SK-N-SH (cell line): ENCODE measurements around the gene WIPF2. TPM values are rescaled to one million over a fixed set of nuclear protein-coding genes. Genes with fewer than 3 reads are reported as not detected.

Source experiments
- CTCF ChIA-PET: fragments of 300-600, 350-600 bp; formaldehyde crosslinking; extraction: SDS; loops from one replicate; lab custom pipeline; 2021; lab: Yijun Ruan, JAX
- POLR2A ChIA-PET: fragments of 350-600 bp; sonication (Branson Sonifier 250); formaldehyde crosslinking; extraction: SDS; loops from one replicate; lab custom pipeline; 2020; ENCODE audit warnings: antibody characterized with exemption, inconsistent platforms; lab: Yijun Ruan, JAX
- DNase-seq: peaks from one replicate; pipeline ENCODE4 v3.0.0; 2012
- H2AFZ ChIP-seq: fragments of 200-600 bp; sonication (generic); 2 replicates; pipeline ENCODE4 v1.8.1; 2016; ENCODE audit warnings: antibody characterized with exemption, mild to moderate bottlenecking, low read depth
- H3F3A ChIP-seq: fragments of 200-600 bp; sonication (generic); replicated peaks from 2 replicates; pipeline ENCODE3; 2016; ENCODE audit warnings: antibody characterized with exemption, mild to moderate bottlenecking; ENCODE audit not compliant: insufficient read depth
- H3K27ac ChIP-seq, 2 experiments: fragments of 200-500 bp in 1 of 2; fragments of 200-600 bp in 1 of 2; sonication (Bioruptor generic) in 1 of 2; sonication (generic), shearing (Covaris generic) in 1 of 2; 2 replicates each; pipeline versions ENCODE4 v1.5.1 to v1.6.1; 2014 to 2016; ENCODE audit warnings: low read depth in 2 of 2, inconsistent platforms in 1 of 2, low read length in 1 of 2, mild to moderate bottlenecking in 1 of 2, mixed read lengths in 1 of 2
- H3K27me3 ChIP-seq: fragments of 200-600 bp; sonication (generic), shearing (Covaris generic); 2 replicates; pipeline ENCODE4 v1.6.1; 2016; ENCODE audit warnings: mixed run types; ENCODE audit not compliant: insufficient read depth
- H3K36me3 ChIP-seq, 2 experiments: fragments of 200-500 bp in 1 of 2; fragments of 200-600 bp in 1 of 2; sonication (Bioruptor generic) in 1 of 2; sonication (generic) in 1 of 2; replicated peaks in 1 of 2; 2 replicates each; pipeline versions ENCODE3 to v1.5.1; 2014 to 2016; ENCODE audit warnings: low read length in 1 of 2, mild to moderate bottlenecking in 1 of 2; ENCODE audit not compliant: insufficient read depth in 2 of 2, control insufficient read depth in 1 of 2
- H3K4me1 ChIP-seq, 2 experiments: fragments of 200-500 bp in 1 of 2; fragments of 200-600 bp in 1 of 2; sonication (Bioruptor generic) in 1 of 2; sonication (generic), shearing (Covaris generic) in 1 of 2; 2 replicates each; pipeline versions ENCODE4 v1.5.1 to v1.6.1; 2014 to 2016; ENCODE audit warnings: low read depth in 1 of 2, low read length in 1 of 2, mixed run types in 1 of 2; ENCODE audit not compliant: insufficient read depth in 2 of 2, control insufficient read depth in 1 of 2
- H3K4me2 ChIP-seq: fragments of 200-600 bp; sonication (generic), shearing (Covaris generic); 2 replicates; pipeline ENCODE4 v1.6.1; 2017; ENCODE audit warnings: mixed run types
- H3K4me3 ChIP-seq, 2 experiments: fragments of 200-500 bp in 1 of 2; fragments of 200-600 bp in 1 of 2; sonication (Bioruptor generic) in 1 of 2; sonication (generic), shearing (Covaris generic) in 1 of 2; 2 replicates each; pipeline versions ENCODE4 v1.5.1 to v1.8.1; 2014 to 2016; ENCODE audit warnings: low read depth in 2 of 2, inconsistent platforms in 1 of 2, low read length in 1 of 2, mild to moderate bottlenecking in 1 of 2, mixed read lengths in 1 of 2, moderate library complexity in 1 of 2
- H3K79me2 ChIP-seq: fragments of 200-600 bp; sonication (generic); 2 replicates; pipeline ENCODE4 v1.8.1; 2017; ENCODE audit warnings: mild to moderate bottlenecking; ENCODE audit not compliant: insufficient read depth
- H3K9ac ChIP-seq: fragments of 200-600 bp; sonication (generic); 2 replicates; pipeline ENCODE4 v1.6.1; 2017; ENCODE audit warnings: mixed run types
- H3K9me2 ChIP-seq: fragments of 200-600 bp; sonication (generic); 2 replicates; pipeline ENCODE4 v1.6.1; 2017; ENCODE audit warnings: mixed run types
- H3K9me3 ChIP-seq: fragments of 200-600 bp; sonication (generic); 2 replicates; pipeline ENCODE4 v1.6.1; 2017; ENCODE audit warnings: mixed run types, mild to moderate bottlenecking, moderate library complexity
- H4K20me1 ChIP-seq: fragments of 200-600 bp; sonication (generic); 2 replicates; pipeline ENCODE4 v1.6.1; 2017; ENCODE audit warnings: mild to moderate bottlenecking, mixed run types; ENCODE audit not compliant: insufficient read depth
- CHD2 ChIP-seq: fragments of 150-350 bp; IDR thresholded peaks from 2 replicates; pipeline ENCODE4 v1.6.1; 2018; ENCODE audit warnings: low read length; ENCODE audit not compliant: partially characterized antibody
- CTCF ChIP-seq: fragments of 200-600 bp; sonication (generic); IDR thresholded peaks from 2 replicates; pipeline ENCODE4 v1.6.1; 2017; ENCODE audit warnings: antibody characterized with exemption, mild to moderate bottlenecking, moderate library complexity
- EP300 ChIP-seq, 2 experiments: IDR thresholded peaks; 2 replicates each; pipeline versions ENCODE4 v1.4.0 to v1.6.1; 2012; ENCODE audit warnings: borderline replicate concordance in 1 of 2, low read depth in 1 of 2, low read length in 1 of 2
- EZH2phosphoT487 ChIP-seq: fragments of 200-600 bp; sonication (generic); IDR thresholded peaks from 2 replicates; pipeline ENCODE4 v1.6.1; 2017; ENCODE audit warnings: low read depth, mixed run types, mild to moderate bottlenecking, antibody characterized with exemption, moderate library complexity, borderline replicate concordance
- FOXJ3 ChIP-seq: sonication (generic); formaldehyde crosslinking; IDR thresholded peaks from 2 replicates; pipeline ENCODE4 v1.5.1; 2020; ENCODE audit warnings: mild to moderate bottlenecking, missing genetic modification reagents
- GATA2 ChIP-seq: sonication (generic); formaldehyde crosslinking; IDR thresholded peaks from 2 replicates; pipeline ENCODE4 v1.5.0; 2020; ENCODE audit warnings: mild to moderate bottlenecking, missing genetic modification reagents
- IRF3 ChIP-seq: fragments of 150-350 bp; IDR thresholded peaks from 2 replicates; pipeline ENCODE4 v1.6.1; 2016; ENCODE audit warnings: mild to moderate bottlenecking, low read depth, low read length
- JUND ChIP-seq: IDR thresholded peaks from 2 replicates; pipeline ENCODE4 v1.4.0; 2012
- MAX ChIP-seq: IDR thresholded peaks from 2 replicates; pipeline ENCODE4 v1.4.0; 2012; ENCODE audit warnings: low read depth
- MXI1 ChIP-seq: IDR thresholded peaks from 2 replicates; pipeline ENCODE4 v1.6.1; 2012; ENCODE audit warnings: mild to moderate bottlenecking, low read depth, low read length, improper control_type of control experiment
- RAD21 ChIP-seq: IDR thresholded peaks from 2 replicates; pipeline ENCODE4 v1.6.1; 2012; ENCODE audit warnings: mild to moderate bottlenecking, low read length
- RFX5 ChIP-seq: IDR thresholded peaks from 2 replicates; pipeline ENCODE4 v1.6.1; 2012; ENCODE audit warnings: mild to moderate bottlenecking, improper control_type of control experiment, low read length
- RXRA ChIP-seq: IDR thresholded peaks from 2 replicates; pipeline ENCODE4 v1.4.0; 2012; ENCODE audit warnings: low read depth, mild to moderate bottlenecking, borderline replicate concordance
- SIN3A ChIP-seq: IDR thresholded peaks from 2 replicates; pipeline ENCODE4 v1.6.1; 2012; ENCODE audit warnings: low read depth, mild to moderate bottlenecking, low read length, moderate library complexity, borderline replicate concordance
- SMC3 ChIP-seq: IDR thresholded peaks from 2 replicates; pipeline ENCODE4 v1.6.1; 2012; ENCODE audit warnings: low read depth, low read length, improper control_type of control experiment
- TAF1 ChIP-seq: IDR thresholded peaks from 2 replicates; pipeline ENCODE4 v1.6.1; 2012; ENCODE audit warnings: low read depth, mild to moderate bottlenecking, low read length, moderate library complexity, borderline replicate concordance
- TEAD4 ChIP-seq: IDR thresholded peaks from 2 replicates; pipeline ENCODE4 v1.4.0; 2012; ENCODE audit warnings: mild to moderate bottlenecking, borderline replicate concordance; ENCODE audit not compliant: insufficient read depth
- USF2 ChIP-seq: fragments of 150-350 bp; IDR thresholded peaks from 2 replicates; pipeline ENCODE4 v1.6.1; 2017; ENCODE audit warnings: antibody characterized with exemption, low read length, low read depth, borderline replicate concordance
- YY1 ChIP-seq: IDR thresholded peaks from 2 replicates; pipeline ENCODE4 v1.4.0; 2012; ENCODE audit warnings: low read depth, mild to moderate bottlenecking
- WGBS: methylation state at CpG from one replicate; pipeline ENCODE4 v1.1.6; 2017; ENCODE audit warnings: low lambda C conversion rate; 5-methylcytosine and 5-hydroxymethylcytosine counted together
- polyA plus RNA-seq, 3 experiments: library from polyadenylated mRNA; depleted of rRNA; stranded (reverse); fragments of >200 nt; gene quantifications; 2 replicates each; pipeline ENCODE4 v1.2.3, GENCODE V29; 2012

Gene WIPF2
- polyA plus RNA-seq, 1 of the 3 experiments (the other 2 are of a cell fraction), result 6.8 TPM

GRCh38 chr17:40247926-40248495, 28.9 kb downstream of the WIPF2 start:
- Histone ChIP-seq H3K4me3 (no peak overlapping the region), H3K9me2 (no peaks in the 10 kb centered on the region), H3K27ac (peak overlapping the region in 1 of 2 experiments; percentile 34; a peak in 2 of 4 replicates), H3F3A (peaks cover 17% of the 10 kb centered on the region), H3K9me3 (no peaks in the 10 kb centered on the region), H4K20me1 (peaks cover 21% of the 10 kb centered on the region), H3K27me3 (no peaks in the 10 kb centered on the region), H3K36me3 (no peaks in the 10 kb centered on the region), H3K4me1 (peaks cover 8 to 18% of the 10 kb centered on the region in 2 experiments), H3K9ac (no peak overlapping the region), H3K79me2 (peaks cover 96% of the 10 kb centered on the region), H2AFZ (no peak overlapping the region), H3K4me2 (no peak overlapping the region; the same call in 1 of the 2 replicates)
- ChIA-PET CTCF (no interaction called here), POLR2A (no interaction called here)
- 95% methylated on average over 7 of the region's 7 CpGs for WGBS
- no peak for TF ChIP-seq RXRA
- TF ChIP-seq SIN3A, result no peak
- no peak for TF ChIP-seq GATA2
- TF ChIP-seq FOXJ3 (CRISPR knock-in tag), result no peak
- no peak for TF ChIP-seq YY1
- TF ChIP-seq JUND, result no peak
- TF ChIP-seq RAD21, result no peak
- TF ChIP-seq CHD2, result no peak
- TF ChIP-seq CTCF, result no peak
- no peak for TF ChIP-seq IRF3
- TF ChIP-seq EP300 (IDR thresholded peaks at IDR 0.05; ENCODE audit: borderline replicate concordance in 1 of 2, low read depth in 1 of 2, low read length in 1 of 2), result no peak
- TF ChIP-seq SMC3, result no peak
- no peak for TF ChIP-seq MAX
- no peak for TF ChIP-seq USF2
- TF ChIP-seq EZH2phosphoT487, result no peak
- no peak for TF ChIP-seq TAF1
- TF ChIP-seq MXI1, result no peak
- no peak for TF ChIP-seq RFX5
- TF ChIP-seq TEAD4, result no peak
- DNase-seq, result no peak
